NB4 (cell line): ENCODE data around the gene STRA6.

ENCODE experiments used
- POLR2A ChIP-seq: IDR thresholded peaks from 2 replicates; pipeline ENCODE4 v1.6.1; 2011; ENCODE audit warnings: mild to moderate bottlenecking; ENCODE audit not compliant: insufficient read length; ENCODE audit errors: extremely low read depth
- TF ChIP-seq, protein P1 (sequence below): IDR thresholded peaks from 2 replicates; pipeline ENCODE4 v1.6.1; 2011; ENCODE audit warnings: low read depth, low read length
- TF ChIP-seq, protein P2 (sequence below): IDR thresholded peaks from one replicate; pipeline ENCODE4 v1.5.1; 2012; ENCODE audit warnings: low read depth, low read length

- TF ChIP-seq, protein P1, sequence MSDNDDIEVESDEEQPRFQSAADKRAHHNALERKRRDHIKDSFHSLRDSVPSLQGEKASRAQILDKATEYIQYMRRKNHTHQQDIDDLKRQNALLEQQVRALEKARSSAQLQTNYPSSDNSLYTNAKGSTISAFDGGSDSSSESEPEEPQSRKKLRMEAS = no peak
- TF ChIP-seq, protein P2, sequence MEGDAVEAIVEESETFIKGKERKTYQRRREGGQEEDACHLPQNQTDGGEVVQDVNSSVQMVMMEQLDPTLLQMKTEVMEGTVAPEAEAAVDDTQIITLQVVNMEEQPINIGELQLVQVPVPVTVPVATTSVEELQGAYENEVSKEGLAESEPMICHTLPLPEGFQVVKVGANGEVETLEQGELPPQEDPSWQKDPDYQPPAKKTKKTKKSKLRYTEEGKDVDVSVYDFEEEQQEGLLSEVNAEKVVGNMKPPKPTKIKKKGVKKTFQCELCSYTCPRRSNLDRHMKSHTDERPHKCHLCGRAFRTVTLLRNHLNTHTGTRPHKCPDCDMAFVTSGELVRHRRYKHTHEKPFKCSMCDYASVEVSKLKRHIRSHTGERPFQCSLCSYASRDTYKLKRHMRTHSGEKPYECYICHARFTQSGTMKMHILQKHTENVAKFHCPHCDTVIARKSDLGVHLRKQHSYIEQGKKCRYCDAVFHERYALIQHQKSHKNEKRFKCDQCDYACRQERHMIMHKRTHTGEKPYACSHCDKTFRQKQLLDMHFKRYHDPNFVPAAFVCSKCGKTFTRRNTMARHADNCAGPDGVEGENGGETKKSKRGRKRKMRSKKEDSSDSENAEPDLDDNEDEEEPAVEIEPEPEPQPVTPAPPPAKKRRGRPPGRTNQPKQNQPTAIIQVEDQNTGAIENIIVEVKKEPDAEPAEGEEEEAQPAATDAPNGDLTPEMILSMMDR = no peak
- no peak for TF ChIP-seq POLR2A
Measured at GRCh38 chr15:74193905-74194304, 8.7 kb downstream of the STRA6 start.
